Endothelial cell of umbilical vein (primary cell): ENCODE measurements around the gene SYNGR3. TPM values are rescaled to one million over a fixed set of nuclear protein-coding genes. Genes with fewer than 3 reads are reported as not detected.

Source experiments
- BruUV-seq: library from RNA; stranded (reverse); fragments of 400-500 nt; replicated peaks from 2 replicates; lab custom pipeline; 2021; lab: Mats Ljungman, UMichigan
- CTCF ChIA-PET: fragments of 300-600, 350-600 bp; sonication (Branson Sonifier 250); formaldehyde crosslinking; loops from one replicate; lab custom pipeline; 2021; ENCODE audit warnings: antibody characterized with exemption, inconsistent platforms; lab: Charles Lee
- POLR2A ChIA-PET: fragments of 300-600, 350-600 bp; sonication (Branson Sonifier 250); formaldehyde crosslinking; loops from one replicate; lab custom pipeline; 2021; ENCODE audit warnings: antibody characterized with exemption, inconsistent platforms; lab: Charles Lee
- DNase-seq: peaks from one replicate; pipeline ENCODE4 v3.0.0-alpha.2; 2011; ENCODE audit warnings: low read depth, low spot score
- FAIRE-seq: peaks from 2 replicates; lab custom pipeline; 2011; peaks lifted over from hg19 to GRCh38; lab: Jason Lieb, UNC
- H2AFZ ChIP-seq: 2 replicates; pipeline ENCODE4 v1.6.0; 2012; ENCODE audit warnings: low read depth, low read length, control low read depth, inconsistent platforms
- H3K27ac ChIP-seq: 2 replicates; pipeline ENCODE4 v1.5.1; 2011; ENCODE audit warnings: low read depth, mild to moderate bottlenecking, control low read depth, low read length, moderate library complexity; ENCODE audit not compliant: insufficient read depth
- H3K27me3 ChIP-seq, 2 experiments: 2 replicates each; pipeline versions ENCODE4 v1.6.0 to v1.6.1; 2011; ENCODE audit warnings: low read length in 2 of 2, mixed read lengths in 1 of 2; ENCODE audit not compliant: control insufficient read depth in 2 of 2, insufficient read depth in 2 of 2
- H3K36me3 ChIP-seq, 2 experiments: 2 replicates in 1 of 2; 3 replicates in 1 of 2; pipeline ENCODE4 v1.5.1; 2011; ENCODE audit warnings: low read length in 2 of 2, mild to moderate bottlenecking in 1 of 2, moderate library complexity in 1 of 2; ENCODE audit not compliant: control insufficient read depth in 2 of 2, insufficient read depth in 2 of 2; ENCODE audit errors: extremely low read depth in 1 of 2
- H3K4me1 ChIP-seq: 3 replicates; pipeline ENCODE4 v1.5.1; 2011; ENCODE audit warnings: mild to moderate bottlenecking, low read length; ENCODE audit not compliant: control insufficient read depth, insufficient read depth; ENCODE audit errors: extremely low read depth
- H3K4me2 ChIP-seq: 2 replicates; pipeline ENCODE4 v1.6.1; 2011; ENCODE audit warnings: low read length, control low read depth, mixed read lengths; ENCODE audit not compliant: insufficient read depth
- H3K4me3 ChIP-seq, 3 experiments: fragments of 200-600 bp in 1 of 3; sonication (generic), shearing (Covaris generic) in 1 of 3; replicated peaks in 1 of 3; 2 replicates each; pipeline ENCODE4 v1.5.1; 2011 to 2016; ENCODE audit warnings: control low read depth in 3 of 3, low read length in 3 of 3, mild to moderate bottlenecking in 2 of 3, inconsistent platforms in 1 of 3, low read depth in 1 of 3, moderate library complexity in 1 of 3; ENCODE audit not compliant: insufficient read depth in 1 of 3
- H3K79me2 ChIP-seq: 2 replicates; pipeline ENCODE4 v1.6.0; 2012; ENCODE audit warnings: low read length, inconsistent platforms; ENCODE audit not compliant: control insufficient read depth, insufficient read depth
- H3K9ac ChIP-seq: replicated peaks from 2 replicates; pipeline ENCODE3; 2011; ENCODE audit warnings: low read length, control low read depth; ENCODE audit not compliant: insufficient read depth; ENCODE audit errors: extremely low read depth
- H3K9me1 ChIP-seq: replicated peaks from 3 replicates; pipeline ENCODE4 v1.6.0; 2011; ENCODE audit warnings: mild to moderate bottlenecking, low read length; ENCODE audit not compliant: control insufficient read depth, insufficient read depth; ENCODE audit errors: extremely low read depth
- H3K9me3 ChIP-seq: replicated peaks from 2 replicates; pipeline ENCODE4 v1.5.1; 2012; ENCODE audit warnings: low read length, inconsistent platforms; ENCODE audit not compliant: control insufficient read depth, insufficient read depth
- H4K20me1 ChIP-seq: replicated peaks from 2 replicates; pipeline ENCODE3; 2011; ENCODE audit warnings: mild to moderate bottlenecking, low read length; ENCODE audit not compliant: control insufficient read depth, insufficient read depth; ENCODE audit errors: extremely low read depth
- EZH2 ChIP-seq: IDR thresholded peaks from 2 replicates; pipeline ENCODE4 v1.6.1; 2012; ENCODE audit warnings: borderline replicate concordance, low read depth, mild to moderate bottlenecking, moderate library complexity, low read length, inconsistent platforms; ENCODE audit not compliant: severe bottlenecking
- FOS ChIP-seq: IDR thresholded peaks from 2 replicates; pipeline ENCODE4 v1.6.1; 2011; ENCODE audit warnings: mild to moderate bottlenecking, low read length, moderate library complexity, borderline replicate concordance; ENCODE audit not compliant: insufficient read depth
- GATA2 ChIP-seq: IDR thresholded peaks from 2 replicates; pipeline ENCODE4 v1.7.0; 2011; ENCODE audit warnings: low read depth, mild to moderate bottlenecking, moderate library complexity, mixed read lengths, low read length; ENCODE audit not compliant: insufficient read length, insufficient read depth
- JUN ChIP-seq: IDR thresholded peaks from 2 replicates; pipeline ENCODE4 v1.6.1; 2011; ENCODE audit warnings: borderline replicate concordance, low read depth; ENCODE audit not compliant: insufficient read length, insufficient read depth
- MYC ChIP-seq: IDR thresholded peaks from one replicate; pipeline ENCODE4 v1.6.1; 2011; ENCODE audit warnings: mild to moderate bottlenecking, low read depth, low read length
- POLR2A ChIP-seq: IDR thresholded peaks from 2 replicates; pipeline ENCODE4 v1.6.1; 2012; ENCODE audit warnings: low read depth, mild to moderate bottlenecking, control low read depth, low read length
- POLR2AphosphoS5 ChIP-seq: IDR thresholded peaks from 2 replicates; pipeline ENCODE4 v1.6.1; 2012; ENCODE audit warnings: low read depth, mild to moderate bottlenecking, control low read depth, low read length, moderate library complexity; ENCODE audit not compliant: insufficient read depth
- dilution Hi-C: fragments of 300-500 bp; cut with MboI; formaldehyde crosslinking; loops from one replicate; pipeline ENCODE4 v1.15.0; 2019; ENCODE audit warnings: low sequenced_read_pairs; ENCODE audit not compliant: extremely low pct_ligation_motif_present
- intact Hi-C: fragments of 100-400 bp; cut with micrococcal nuclease; formaldehyde crosslinking; loops from one replicate; pipeline ENCODE4 v1.10.0; 2022
- polyA plus RNA-seq, 4 experiments: library from polyadenylated mRNA; depleted of rRNA in 3 of 4; stranded (reverse) in 3 of 4; unstranded in 1 of 4; fragments of >200 nt; gene quantifications; 2 replicates each; pipeline versions ENCODE4 v1.2.1 to v1.2.3, GENCODE V29; 2011 to 2012; ENCODE audit warnings: missing spikeins in 1 of 4
- total RNA-seq: library from RNA; stranded (reverse); gene quantifications from 2 replicates; pipeline ENCODE4 v1.2.3, GENCODE V29; 2021
- TF ChIP-seq, protein P1 (sequence below), 2 donors: IDR thresholded peaks; 1 replicate in 1 of 2; 2 replicates in 1 of 2; pipeline ENCODE4 v1.5.1; 2011; ENCODE audit warnings: low read length in 2 of 2, mild to moderate bottlenecking in 2 of 2, moderate library complexity in 2 of 2, control low read depth in 1 of 2, inconsistent platforms in 1 of 2, low read depth in 1 of 2; ENCODE audit not compliant: insufficient read depth in 1 of 2; ENCODE audit errors: extremely low read depth in 1 of 2
- TF ChIP-seq, protein P2 (sequence below): IDR thresholded peaks from 2 replicates; pipeline ENCODE4 v1.6.1; 2011; ENCODE audit not compliant: insufficient read depth, insufficient read length

The SYNGR3 gene
- total and polyA plus RNA-seq, 2 donors (not counting 3 experiments of a cell fraction or from before 2014, with no cell fraction given), result 0.95 to 1.4 TPM

DNA sequence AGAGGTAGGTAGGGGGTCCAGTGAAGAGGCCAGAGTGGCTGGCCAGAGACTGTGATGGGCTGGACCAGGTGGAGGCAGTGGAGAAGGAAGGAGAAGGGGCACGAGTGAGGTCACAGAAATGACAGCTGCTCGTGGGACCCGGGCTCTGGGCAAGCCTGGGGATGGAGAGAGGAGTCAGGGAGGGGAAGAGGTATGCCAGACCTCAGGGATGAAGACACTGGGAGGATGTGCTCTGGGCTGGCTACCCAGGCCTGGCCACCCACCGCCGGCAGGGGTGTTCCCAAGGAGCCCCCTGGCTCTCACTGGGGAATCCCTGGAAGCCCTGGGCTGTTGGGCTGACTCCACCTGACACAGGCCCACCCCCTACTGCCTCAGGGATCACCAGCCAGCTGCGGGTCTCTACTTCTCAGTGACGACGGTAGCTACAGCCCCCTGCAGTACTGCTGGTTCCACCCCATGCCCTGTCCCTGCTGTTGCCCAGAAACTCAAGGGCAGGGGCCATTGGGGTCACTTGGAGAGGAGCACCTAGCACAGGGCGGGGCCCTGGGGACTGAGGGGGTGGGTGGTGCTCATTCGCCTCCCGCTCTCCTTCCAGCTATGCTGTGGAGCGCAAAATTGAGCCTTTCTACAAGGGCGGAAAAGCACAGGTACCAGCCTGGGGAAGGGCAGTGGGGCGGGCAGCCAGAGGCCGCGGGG lies 16.2 kb upstream of the SYNGR3 start:
- H3K9ac ChIP-seq, result no peak overlapping the region
- intact Hi-C loops, result no loop called here
- dilution Hi-C loops, result no loop called here
- peaks cover 4% of the 10 kb centered on the region for H3K4me1 ChIP-seq
- peaks cover 15% of the 10 kb centered on the region for H3K79me2 ChIP-seq
- H2AFZ ChIP-seq, result no peak overlapping the region
- H3K9me1 ChIP-seq, result no peaks in the 10 kb centered on the region
- TF ChIP-seq, protein P1, sequence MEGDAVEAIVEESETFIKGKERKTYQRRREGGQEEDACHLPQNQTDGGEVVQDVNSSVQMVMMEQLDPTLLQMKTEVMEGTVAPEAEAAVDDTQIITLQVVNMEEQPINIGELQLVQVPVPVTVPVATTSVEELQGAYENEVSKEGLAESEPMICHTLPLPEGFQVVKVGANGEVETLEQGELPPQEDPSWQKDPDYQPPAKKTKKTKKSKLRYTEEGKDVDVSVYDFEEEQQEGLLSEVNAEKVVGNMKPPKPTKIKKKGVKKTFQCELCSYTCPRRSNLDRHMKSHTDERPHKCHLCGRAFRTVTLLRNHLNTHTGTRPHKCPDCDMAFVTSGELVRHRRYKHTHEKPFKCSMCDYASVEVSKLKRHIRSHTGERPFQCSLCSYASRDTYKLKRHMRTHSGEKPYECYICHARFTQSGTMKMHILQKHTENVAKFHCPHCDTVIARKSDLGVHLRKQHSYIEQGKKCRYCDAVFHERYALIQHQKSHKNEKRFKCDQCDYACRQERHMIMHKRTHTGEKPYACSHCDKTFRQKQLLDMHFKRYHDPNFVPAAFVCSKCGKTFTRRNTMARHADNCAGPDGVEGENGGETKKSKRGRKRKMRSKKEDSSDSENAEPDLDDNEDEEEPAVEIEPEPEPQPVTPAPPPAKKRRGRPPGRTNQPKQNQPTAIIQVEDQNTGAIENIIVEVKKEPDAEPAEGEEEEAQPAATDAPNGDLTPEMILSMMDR (IDR thresholded peaks at IDR 0.05; ENCODE audit: extremely low read depth in 1 of 2, insufficient read depth in 1 of 2, low read depth in 1 of 2, low read length in 2 of 2), result no peak
- TF ChIP-seq FOS (no peak), GATA2 (no peak), POLR2AphosphoS5 (no peak), JUN (no peak), POLR2A (no peak), EZH2 (no peak), MYC (no peak)
- TF ChIP-seq, protein P2, sequence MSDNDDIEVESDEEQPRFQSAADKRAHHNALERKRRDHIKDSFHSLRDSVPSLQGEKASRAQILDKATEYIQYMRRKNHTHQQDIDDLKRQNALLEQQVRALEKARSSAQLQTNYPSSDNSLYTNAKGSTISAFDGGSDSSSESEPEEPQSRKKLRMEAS, result no peak
- no peak for DNase-seq
- no peaks in the 10 kb centered on the region for H3K9me3 ChIP-seq
- H3K36me3 ChIP-seq, result peaks cover 9 to 37% of the 10 kb centered on the region in 2 experiments
- CTCF ChIA-PET, result no interaction called here
- H3K4me3 ChIP-seq, result no peak overlapping the region
- POLR2A ChIA-PET, result interaction anchor here (0.7 kb wide), 1 partner anchor 9 kb away, joined by 3 read pairs; the partner anchor contains the start of gene RPS2
- BruUV-seq, result no TSS peak
- H3K27me3 ChIP-seq, result no peaks in the 10 kb centered on the region
- FAIRE-seq, result no peak
- no peak overlapping the region for H3K4me2 ChIP-seq
- H3K27ac ChIP-seq, result no peak overlapping the region
- no peaks in the 10 kb centered on the region for H4K20me1 ChIP-seq
